Posterior cingulate gyrus (tissue), 11 donors: Measurements from ENCODE around the gene DRGX.
A peak's percentile ranks its signal among the peaks of the same experiment; 100 is the strongest.

ENCODE experiments used
- DNase-seq, 10 donors: peaks; one replicate each; pipeline versions ENCODE4 v3.0.0 to v3.0.0-alpha.2; 2020 to 2021; ENCODE audit warnings: mixed read lengths in 3 of 10
- intact Hi-C: fragments of 100-400 bp; cut with DNase I; formaldehyde crosslinking; loops from one replicate; pipeline ENCODE4 v1.15.1; 2023

The DRGX gene

GRCh38 chr10:49364051-49364450 is 31.8 kb downstream of the DRGX start:
- intact Hi-C loops = no loop called here
- DNase-seq = no peak

GRCh38 chr10:49363309-49364031 is 32.4 kb downstream of the DRGX start:
- DNase-seq = peak in 1 of 10 donors; percentile 59
- intact Hi-C loops = no loop called here

GRCh38 chr10:49362596-49363260 is 33.2 kb downstream of the DRGX start:
- DNase-seq = peak in 2 of 10 donors; percentile 24 to 55
- intact Hi-C loops = no loop called here

GRCh38 chr10:49361735-49362568 is 33.9 kb downstream of the DRGX start:
- DNase-seq = peak in 2 of 10 donors; percentile 52 to 55

GRCh38 chr10:49361178-49361554 is 34.7 kb downstream of the DRGX start:
- peak in 2 of 10 donors; percentile 42 to 70 for DNase-seq
- intact Hi-C loops = no loop called here

More at GRCh38 chr10:49361735-49362568, 33.9 kb downstream of the DRGX start:
- intact Hi-C loops = no loop called here

GRCh38 chr10:49360271-49361177 is 35.4 kb downstream of the DRGX start:
- intact Hi-C loops = no loop called here

GRCh38 chr10:49359349-49360270 is 36.3 kb downstream of the DRGX start:
- peak in 1 of 10 donors; percentile 51 for DNase-seq
- intact Hi-C loops = no loop called here

More at GRCh38 chr10:49360271-49361177, 35.4 kb downstream of the DRGX start:
- peak in 2 of 10 donors; percentile 72 to 77 for DNase-seq

GRCh38 chr10:49357910-49358309 is 38.0 kb downstream of the DRGX start:
- intact Hi-C loops = no loop called here
- DNase-seq = no peak

GRCh38 chr10:49356944-49357343 is 38.9 kb downstream of the DRGX start:
- no peak for DNase-seq
- intact Hi-C loops = no loop called here

GRCh38 chr10:49356181-49356580 is 39.7 kb downstream of the DRGX start:
- intact Hi-C loops = no loop called here
- DNase-seq = no peak

GRCh38 chr10:49355221-49355620 is 40.7 kb downstream of the DRGX start:
- intact Hi-C loops = no loop called here
- DNase-seq = no peak

GRCh38 chr10:49354593-49354992 is 41.3 kb downstream of the DRGX start:
- intact Hi-C loops = no loop called here
- DNase-seq = no peak

- DNase-seq = no peak
- intact Hi-C loops = no loop called here
These were observed 41.9 kb downstream of the DRGX start for GRCh38 chr10:49353895-49354566.

GRCh38 chr10:49353026-49353894 is 42.6 kb downstream of the DRGX start:
- intact Hi-C loops = no loop called here
- DNase-seq = no peak

- DNase-seq = no peak
- intact Hi-C loops = no loop called here
These were observed 43.6 kb downstream of the DRGX start for GRCh38 chr10:49352323-49352722.

GRCh38 chr10:49351669-49352068 is 44.2 kb downstream of the DRGX start:
- no peak for DNase-seq

GRCh38 chr10:49350846-49351532 is 44.9 kb downstream of the DRGX start:
- intact Hi-C loops = no loop called here
- DNase-seq = no peak

More at GRCh38 chr10:49351669-49352068, 44.2 kb downstream of the DRGX start:
- intact Hi-C loops = no loop called here
